Spleen (tissue), 11 donors: ENCODE measurements around the gene CCSER2. TPM values are rescaled to one million over a fixed set of nuclear protein-coding genes. Genes with fewer than 3 reads are reported as not detected.

Experiments used
- DNase-seq: peaks from one replicate; pipeline ENCODE4 v3.0.0-alpha.2; 2020
- H3K27ac ChIP-seq, 8 donors: fragments of 200-600 bp; sonication (generic) in 7 of 8; 1 replicate in 4 of 8; 2 replicates in 4 of 8; pipeline versions ENCODE4 v1.5.0 to v1.8.0; 2016 to 2021; ENCODE audit warnings: inconsistent platforms in 4 of 8, mild to moderate bottlenecking in 4 of 8, moderate library complexity in 1 of 8
- H3K27me3 ChIP-seq, 7 donors: fragments of 200-600 bp; sonication (generic) in 6 of 7; replicated peaks in 1 of 7; 1 replicate in 4 of 7; 2 replicates in 3 of 7; pipeline versions ENCODE4 v1.5.0 to v1.8.0; 2016 to 2021; ENCODE audit warnings: inconsistent platforms in 3 of 7, mild to moderate bottlenecking in 1 of 7
- H3K36me3 ChIP-seq, 6 donors: fragments of 200-600 bp; sonication (generic) in 5 of 6; 1 replicate in 4 of 6; 2 replicates in 2 of 6; pipeline versions ENCODE4 v1.5.0 to v1.8.0; 2016 to 2021; ENCODE audit warnings: inconsistent platforms in 2 of 6
- H3K4me1 ChIP-seq, 6 donors: fragments of 200-600 bp; sonication (generic) in 5 of 6; 1 replicate in 3 of 6; 2 replicates in 3 of 6; pipeline versions ENCODE4 v1.5.0 to v1.8.0; 2016 to 2021; ENCODE audit warnings: inconsistent platforms in 3 of 6
- H3K4me3 ChIP-seq, 8 donors: fragments of 200-600 bp; sonication (generic) in 7 of 8; 1 replicate in 4 of 8; 2 replicates in 4 of 8; pipeline versions ENCODE4 v1.5.0 to v1.8.0; 2016 to 2021; ENCODE audit warnings: inconsistent platforms in 4 of 8, mild to moderate bottlenecking in 4 of 8, moderate library complexity in 2 of 8
- H3K9me3 ChIP-seq, 8 donors: fragments of 200-600 bp; sonication (generic) in 7 of 8; 1 replicate in 4 of 8; 2 replicates in 4 of 8; pipeline versions ENCODE4 v1.5.0 to v1.8.0; 2016 to 2021; ENCODE audit warnings: inconsistent platforms in 4 of 8
- POLR2A ChIP-seq, 3 donors: fragments of 450-650 bp; IDR thresholded peaks; one replicate each; pipeline ENCODE4 v1.5.1; 2017; ENCODE audit warnings: antibody characterized with exemption in 3 of 3, mild to moderate bottlenecking in 1 of 3
- POLR2AphosphoS5 ChIP-seq, 3 donors: sonication (generic); formaldehyde crosslinking; IDR thresholded peaks; one replicate each; pipeline ENCODE4 v1.5.1; 2017; ENCODE audit warnings: antibody characterized with exemption in 3 of 3
- WGBS, 5 donors: extraction: QIAGEN DNeasy Blood & Tissue Kit in 3 of 5; methylation state at CpG; one replicate each; pipeline versions ENCODE4 v1.1.5 to v1.1.7; 2013 to 2018; 5-methylcytosine and 5-hydroxymethylcytosine counted together
- intact Hi-C: fragments of 100-400 bp; cut with DNase I; formaldehyde crosslinking; loops from one replicate; pipeline ENCODE4 v1.15.0; 2023; ENCODE audit warnings: low total_unique reads
- polyA plus RNA-seq, 3 donors: library from polyadenylated mRNA; stranded (reverse); fragments of 200-250 nt; gene quantifications; one replicate each; pipeline ENCODE4 v1.2.1, GENCODE V29; 2013
- total RNA-seq, 7 donors: library from RNA; depleted of rRNA in 3 of 7; stranded (reverse); fragments of >200 nt in 3 of 7; fragmentation: NEBNext Ultra II Directional in 4 of 7; extraction: Animal tissue kit (Norgen Biotek cat#: 25700) in 4 of 7; gene quantifications; one replicate each; pipeline versions ENCODE4 v1.1.0 to v1.2.1, GENCODE V29; 2016 to 2021
- TF ChIP-seq, protein P1 (sequence below), 11 experiments: fragments of 200-600 bp in 7 of 11; fragments of 450-650 bp in 4 of 11; sonication (generic) in 4 of 11; IDR thresholded peaks in 8 of 11; conservative IDR thresholded peaks in 3 of 11; 1 replicate in 7 of 11; 2 replicates in 4 of 11; pipeline versions ENCODE4 v1.4.0 to v1.8.0; 2016 to 2021; ENCODE audit warnings: antibody characterized with exemption in 11 of 11, inconsistent platforms in 4 of 11, mild to moderate bottlenecking in 1 of 11
- donor health status: healthy with polysubstance abuse.
- donor health status: DM: no; HTN: no; CAD: no; lungs with moderate emphysema.
- donor health status: DM: no; HTN: no; CAD: no.
- donor health status: Bipolar disorder and iron deficiency.
- donor health status: healthy.
- donor health status: DM: no; HTN: no; CAD: no.
- donor health status: DM: yes; HTN: yes; CAD: no.

The CCSER2 gene
- total and polyA plus RNA-seq, 10 donors, result 5.3 to 61.4 (median 45.2) TPM

GRCh38 chr10:84565881-84566582, 237.6 kb downstream of the CCSER2 start:
- intact Hi-C loops, result no loop called here
- TF ChIP-seq POLR2AphosphoS5 (IDR thresholded peaks at IDR 0.05), result no peak
- 60 to 74% (median 65%) methylated on average over 6 of the region's 6 CpGs for WGBS, 5 donors
- no peak for DNase-seq
- Histone ChIP-seq H3K36me3 (no peaks in the 10 kb centered on the region), H3K4me1 (no peaks in the 10 kb centered on the region), H3K27me3 (peaks cover 0 to 71% (median 4%) of the 10 kb centered on the region in 7 donors), H3K4me3 (no peak overlapping the region), H3K27ac (no peak overlapping the region), H3K9me3 (peaks cover 0 to under 1% (median 0%) of the 10 kb centered on the region in 8 donors)

DNA sequence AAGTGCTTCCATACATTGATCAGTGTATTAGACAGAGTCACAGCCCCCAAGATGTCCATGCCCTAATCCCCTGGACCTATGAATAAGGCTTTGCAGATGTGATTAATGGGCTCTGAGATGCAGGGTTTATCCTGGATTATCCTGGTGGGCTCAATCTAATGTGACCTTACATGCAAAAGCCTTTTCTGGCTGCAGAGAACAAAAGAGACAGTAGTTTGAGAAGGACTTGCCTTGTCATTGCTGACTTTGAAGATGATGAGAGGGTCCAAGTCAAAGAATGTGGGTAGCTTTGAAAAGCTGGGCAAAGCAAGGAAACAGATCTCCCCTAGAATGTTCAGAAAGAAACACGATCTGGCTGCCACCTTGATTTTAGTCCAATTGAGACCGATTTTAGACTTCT, 238.7 kb downstream of the CCSER2 start:
- WGBS, 5 donors, result 47 to 71% (median 60%) methylated on average over 2 of the region's 2 CpGs
- H3K36me3 ChIP-seq, result no peaks in the 10 kb centered on the region
- no peak overlapping the region for H3K4me3 ChIP-seq
- no peak for TF ChIP-seq POLR2A (IDR thresholded peaks at IDR 0.05)
- no peak for TF ChIP-seq POLR2AphosphoS5 (IDR thresholded peaks at IDR 0.05)
- TF ChIP-seq, protein P1, sequence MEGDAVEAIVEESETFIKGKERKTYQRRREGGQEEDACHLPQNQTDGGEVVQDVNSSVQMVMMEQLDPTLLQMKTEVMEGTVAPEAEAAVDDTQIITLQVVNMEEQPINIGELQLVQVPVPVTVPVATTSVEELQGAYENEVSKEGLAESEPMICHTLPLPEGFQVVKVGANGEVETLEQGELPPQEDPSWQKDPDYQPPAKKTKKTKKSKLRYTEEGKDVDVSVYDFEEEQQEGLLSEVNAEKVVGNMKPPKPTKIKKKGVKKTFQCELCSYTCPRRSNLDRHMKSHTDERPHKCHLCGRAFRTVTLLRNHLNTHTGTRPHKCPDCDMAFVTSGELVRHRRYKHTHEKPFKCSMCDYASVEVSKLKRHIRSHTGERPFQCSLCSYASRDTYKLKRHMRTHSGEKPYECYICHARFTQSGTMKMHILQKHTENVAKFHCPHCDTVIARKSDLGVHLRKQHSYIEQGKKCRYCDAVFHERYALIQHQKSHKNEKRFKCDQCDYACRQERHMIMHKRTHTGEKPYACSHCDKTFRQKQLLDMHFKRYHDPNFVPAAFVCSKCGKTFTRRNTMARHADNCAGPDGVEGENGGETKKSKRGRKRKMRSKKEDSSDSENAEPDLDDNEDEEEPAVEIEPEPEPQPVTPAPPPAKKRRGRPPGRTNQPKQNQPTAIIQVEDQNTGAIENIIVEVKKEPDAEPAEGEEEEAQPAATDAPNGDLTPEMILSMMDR (IDR thresholded peaks at IDR 0.05 in 8 of 11, conservative IDR thresholded peaks at IDR 0.05 in 3 of 11), result no peak
- peaks cover 0 to 68% (median 4%) of the 10 kb centered on the region in 7 donors for H3K27me3 ChIP-seq
- H3K9me3 ChIP-seq, result peaks cover 0 to 5% (median 0%) of the 10 kb centered on the region in 8 donors
- H3K27ac ChIP-seq, result no peak overlapping the region
- intact Hi-C loops, result no loop called here
- H3K4me1 ChIP-seq, result no peaks in the 10 kb centered on the region
- no peak for DNase-seq

Other genes starting within 250 kb of the CCSER2 start
- gene GHITM, start 189.1 kb upstream of the CCSER2 start, total RNA-seq, result 100 to 1,000 TPM in 5 of 7 donors, 10 to 100 TPM in 2; 95.0 to 152 (median 103) TPM
- 100 to 1,000 TPM in 1 of 3 donors, 10 to 100 TPM in 2; 69.2 to 117 (median 99.9) TPM for gene GHITM, start 189.1 kb upstream of the CCSER2 start, polyA plus RNA-seq
- gene GPR15LG, start 154.8 kb upstream of the CCSER2 start, total RNA-seq, result not detected
- gene GPR15LG, start 154.8 kb upstream of the CCSER2 start, polyA plus RNA-seq, result under 1 TPM in 1 of 3 donors, not detected in 2; 0.16 TPM
- 10 to 100 TPM in 1 of 7 donors, 1 to 10 TPM in 6; 2.5 to 10.6 (median 7.3) TPM for gene CDHR1, start 134.1 kb upstream of the CCSER2 start, total RNA-seq
- 1 to 10 TPM in 2 of 3 donors, under 1 TPM in 1; 0.53 to 2.2 (median 2.1) TPM for gene CDHR1, start 134.1 kb upstream of the CCSER2 start, polyA plus RNA-seq
- not detected for gene LRIT2, start 103.0 kb upstream of the CCSER2 start, total RNA-seq
- gene LRIT2, start 103.0 kb upstream of the CCSER2 start, polyA plus RNA-seq, result not detected
- gene LRIT1, start 87.0 kb upstream of the CCSER2 start, total RNA-seq, result not detected
- not detected for gene LRIT1, start 87.0 kb upstream of the CCSER2 start, polyA plus RNA-seq
- gene RGR, start 83.5 kb upstream of the CCSER2 start, total RNA-seq, result not detected
- not detected for gene RGR, start 83.5 kb upstream of the CCSER2 start, polyA plus RNA-seq